ENCODE data around the gene SLC22A31. TPM values are rescaled to one million over a fixed set of nuclear protein-coding genes. Genes with fewer than 3 reads are reported as not detected.
"Not testable (repeated sequence)": the region's sequence is repeated elsewhere in the genome, so short reads cannot be mapped to it uniquely, and the experiment has no call there.

Gene SLC22A31
- total RNA-seq, 1 experiment from 2014 or later = 8.4 TPM

DNA sequence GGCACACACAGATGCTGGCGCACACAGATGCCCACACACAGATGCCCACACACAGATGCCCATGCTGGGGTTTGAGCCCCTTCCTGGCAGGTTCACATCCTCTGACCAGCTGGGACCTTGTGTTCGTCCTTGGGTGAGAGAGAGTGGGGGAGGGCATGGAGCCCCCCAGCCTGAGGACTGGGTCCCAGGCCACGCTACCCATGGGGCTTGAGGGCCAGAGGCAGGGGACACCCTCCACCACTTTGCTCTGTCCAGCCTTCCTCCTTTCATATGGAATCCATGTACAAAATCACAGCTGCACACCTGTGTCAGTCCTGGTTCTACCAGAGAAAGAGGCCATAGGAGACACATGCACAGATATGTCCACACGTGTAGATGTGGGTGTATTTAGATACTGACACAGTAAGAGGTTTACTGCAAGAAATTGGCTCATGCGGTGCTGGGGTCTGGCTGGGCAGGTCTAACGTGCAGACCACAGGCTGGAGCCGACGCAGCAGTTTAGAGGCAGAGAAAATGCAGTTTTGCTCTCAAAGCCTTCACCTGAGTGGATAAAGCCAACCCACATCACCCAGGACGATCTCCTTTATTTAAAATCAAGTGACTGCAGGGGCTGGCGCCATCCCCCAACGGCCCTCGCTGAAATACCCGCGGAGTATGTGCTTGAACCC, 10.8 kb downstream of the SLC22A31 start:
- no peak overlapping the region for H3K4me3 ChIP-seq (ENCODE audit: low read length)
- no peak overlapping the region for H3K4me2 ChIP-seq (ENCODE audit: low read length)
- no peak overlapping the region for H3K27ac ChIP-seq (ENCODE audit: low read length)
- ChIA-PET CTCF (no interaction called here), POLR2A (ENCODE audit: unreplicated experiment) (no interaction called here)
- DNase-seq (no peak), ATAC-seq (no peak)
- BruUV-seq (replicated peaks) = no TSS peak
- no peaks in the 10 kb centered on the region for H3K27me3 ChIP-seq (ENCODE audit: low read length)
- no peaks in the 10 kb centered on the region for H3K4me1 ChIP-seq (ENCODE audit: insufficient read depth, low read length)
- no peaks in the 10 kb centered on the region for H3K9me3 ChIP-seq (ENCODE audit: low read length)
- H3K36me3 ChIP-seq (ENCODE audit: low read depth, low read length) = no peaks in the 10 kb centered on the region
- no peaks in the 10 kb centered on the region for H3K79me2 ChIP-seq (ENCODE audit: low read length)
- intact Hi-C loops (cut with micrococcal nuclease) = no loop called here
- no peaks in the 10 kb centered on the region for H4K20me1 ChIP-seq (ENCODE audit: low read length)
- TF ChIP-seq EZH2phosphoT487 (IDR thresholded peaks at IDR 0.05; ENCODE audit: borderline replicate concordance, low read length) (no peak), EZH2 (IDR thresholded peaks at IDR 0.05; ENCODE audit: low read length, unreplicated experiment) (no peak)
- TF ChIP-seq, protein P1, sequence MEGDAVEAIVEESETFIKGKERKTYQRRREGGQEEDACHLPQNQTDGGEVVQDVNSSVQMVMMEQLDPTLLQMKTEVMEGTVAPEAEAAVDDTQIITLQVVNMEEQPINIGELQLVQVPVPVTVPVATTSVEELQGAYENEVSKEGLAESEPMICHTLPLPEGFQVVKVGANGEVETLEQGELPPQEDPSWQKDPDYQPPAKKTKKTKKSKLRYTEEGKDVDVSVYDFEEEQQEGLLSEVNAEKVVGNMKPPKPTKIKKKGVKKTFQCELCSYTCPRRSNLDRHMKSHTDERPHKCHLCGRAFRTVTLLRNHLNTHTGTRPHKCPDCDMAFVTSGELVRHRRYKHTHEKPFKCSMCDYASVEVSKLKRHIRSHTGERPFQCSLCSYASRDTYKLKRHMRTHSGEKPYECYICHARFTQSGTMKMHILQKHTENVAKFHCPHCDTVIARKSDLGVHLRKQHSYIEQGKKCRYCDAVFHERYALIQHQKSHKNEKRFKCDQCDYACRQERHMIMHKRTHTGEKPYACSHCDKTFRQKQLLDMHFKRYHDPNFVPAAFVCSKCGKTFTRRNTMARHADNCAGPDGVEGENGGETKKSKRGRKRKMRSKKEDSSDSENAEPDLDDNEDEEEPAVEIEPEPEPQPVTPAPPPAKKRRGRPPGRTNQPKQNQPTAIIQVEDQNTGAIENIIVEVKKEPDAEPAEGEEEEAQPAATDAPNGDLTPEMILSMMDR (conservative IDR thresholded peaks at IDR 0.05; ENCODE audit: low read depth, low read length) = no peak
- H3K9me2 ChIP-seq (replicated peaks; ENCODE audit: low read length) = no peaks in the 10 kb centered on the region
- no peaks in the 10 kb centered on the region for H3F3A ChIP-seq (ENCODE audit: low read length, unreplicated experiment)
- no peak overlapping the region for H3K9ac ChIP-seq (ENCODE audit: low read length)
- no peak overlapping the region for H2AFZ ChIP-seq (ENCODE audit: low read length)

DNA sequence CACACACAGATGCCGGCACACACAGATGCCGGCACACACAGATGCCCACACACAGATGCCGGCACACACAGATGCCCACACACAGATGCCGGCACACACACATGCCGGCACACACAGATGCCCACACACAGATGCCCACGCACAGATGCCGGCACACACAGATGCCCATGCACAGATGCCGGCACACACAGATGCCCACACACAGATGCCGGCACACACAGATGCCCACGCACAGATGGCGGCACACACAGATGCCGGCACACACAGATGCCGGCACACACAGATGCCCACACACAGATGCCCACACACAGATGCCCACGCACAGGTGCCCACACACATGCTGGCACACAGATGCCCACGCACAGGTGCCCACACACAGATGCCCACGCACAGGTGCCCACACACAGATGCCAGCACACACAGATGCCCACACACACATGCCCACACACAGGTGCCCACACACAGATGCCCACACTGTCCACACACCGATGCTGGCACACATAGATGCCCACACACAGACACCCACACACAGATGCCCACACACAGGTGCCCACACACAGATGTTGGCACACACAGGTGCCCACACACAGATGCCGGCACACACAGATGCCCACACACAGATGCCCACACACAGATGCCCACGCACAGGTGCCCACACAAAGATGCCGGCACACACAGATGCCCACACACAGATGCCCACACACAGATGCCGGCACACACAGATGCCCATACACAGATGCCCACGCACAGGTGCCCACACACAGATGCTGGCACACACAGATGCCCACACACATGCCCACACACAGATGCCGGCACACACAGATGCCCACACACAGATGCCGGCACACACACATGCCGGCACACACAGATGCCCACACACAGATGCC, 11.6 kb downstream of the SLC22A31 start:
- BruUV-seq (replicated peaks); H3K9me2 ChIP-seq (replicated peaks; ENCODE audit: low read length); H3K4me1 ChIP-seq (ENCODE audit: insufficient read depth, low read length); H4K20me1 ChIP-seq (ENCODE audit: low read length); H3K9ac ChIP-seq (ENCODE audit: low read length); H3K4me3 ChIP-seq (ENCODE audit: low read length); ATAC-seq; H3K27ac ChIP-seq (ENCODE audit: low read length); H3K27me3 ChIP-seq (ENCODE audit: low read length); H3K36me3 ChIP-seq (ENCODE audit: low read depth, low read length); intact Hi-C loops (cut with micrococcal nuclease); H3K79me2 ChIP-seq (ENCODE audit: low read length); POLR2A ChIA-PET (ENCODE audit: unreplicated experiment); CTCF ChIA-PET; H3K9me3 ChIP-seq (ENCODE audit: low read length); H3F3A ChIP-seq (ENCODE audit: low read length, unreplicated experiment); DNase-seq; H3K4me2 ChIP-seq (ENCODE audit: low read length); H2AFZ ChIP-seq (ENCODE audit: low read length): not testable (repeated sequence)

DNA sequence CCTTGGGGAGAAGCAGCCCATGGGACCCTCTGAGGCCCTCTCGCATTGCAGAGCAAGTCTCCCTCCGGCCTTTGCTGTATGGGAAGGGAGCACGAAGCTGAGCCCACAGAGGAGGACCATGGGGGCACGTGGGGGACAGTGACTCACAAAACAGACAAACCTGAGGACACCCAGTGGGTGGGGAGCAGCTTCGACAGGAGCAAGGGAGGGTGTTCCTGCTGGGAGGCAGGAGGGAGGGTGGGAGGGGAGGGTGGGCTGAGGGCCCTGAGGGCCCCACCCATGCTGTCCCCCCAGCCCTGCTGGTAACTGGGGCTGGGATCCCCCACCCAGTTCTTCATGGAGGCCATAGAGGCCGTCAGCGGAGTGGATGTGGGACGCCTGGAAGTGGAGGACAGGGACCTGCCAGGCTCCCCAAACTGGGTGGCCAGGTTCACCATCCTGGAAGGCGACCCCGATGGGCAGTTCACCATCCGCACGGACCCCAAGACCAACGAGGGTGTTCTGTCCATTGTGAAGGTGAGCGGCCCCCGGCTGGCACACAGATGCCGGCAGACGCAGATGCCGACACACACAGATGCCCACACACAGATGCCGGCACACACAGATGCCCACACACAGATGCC, 12.5 kb downstream of the SLC22A31 start:
- Histone ChIP-seq H3K4me1 (ENCODE audit: insufficient read depth, low read length) (no peaks in the 10 kb centered on the region), H3K27me3 (ENCODE audit: low read length) (no peaks in the 10 kb centered on the region), H3K9me3 (ENCODE audit: low read length) (no peaks in the 10 kb centered on the region), H3K4me2 (ENCODE audit: low read length) (no peak overlapping the region), H4K20me1 (ENCODE audit: low read length) (no peaks in the 10 kb centered on the region), H3K9ac (ENCODE audit: low read length) (no peak overlapping the region), H3F3A (ENCODE audit: low read length, unreplicated experiment) (no peaks in the 10 kb centered on the region), H3K9me2 (replicated peaks; ENCODE audit: low read length) (no peaks in the 10 kb centered on the region), H3K27ac (ENCODE audit: low read length) (no peak overlapping the region), H3K4me3 (ENCODE audit: low read length) (no peak overlapping the region), H2AFZ (ENCODE audit: low read length) (no peak overlapping the region), H3K36me3 (ENCODE audit: low read depth, low read length) (no peaks in the 10 kb centered on the region), H3K79me2 (ENCODE audit: low read length) (no peaks in the 10 kb centered on the region)
- intact Hi-C loops (cut with micrococcal nuclease) = no loop called here
- ChIA-PET POLR2A (ENCODE audit: unreplicated experiment) (no interaction called here), CTCF (no interaction called here)
- ATAC-seq = no peak
- no peak for DNase-seq
- BruUV-seq (replicated peaks) = no TSS peak
- TF ChIP-seq EZH2 (IDR thresholded peaks at IDR 0.05; ENCODE audit: low read length, unreplicated experiment) (no peak), EZH2phosphoT487 (IDR thresholded peaks at IDR 0.05; ENCODE audit: borderline replicate concordance, low read length) (no peak)
- TF ChIP-seq, protein P1 (conservative IDR thresholded peaks at IDR 0.05; ENCODE audit: low read depth, low read length) = no peak
